ENCODE measurements around the gene TTLL1.
"Not testable (repeated sequence)": the region's sequence is repeated elsewhere in the genome, so short reads cannot be mapped to it uniquely, and the experiment has no call there.

TTLL1 gene

GRCh38 chr22:43013355-43014315 lies 75.6 kb downstream of the TTLL1 start:
- DNase-seq (ENCODE audit: low read depth): no peak

GRCh38 chr22:43012390-43012789 lies 76.8 kb downstream of the TTLL1 start:
- no peak for DNase-seq (ENCODE audit: low read depth)

GRCh38 chr22:43011079-43011478 lies 78.1 kb downstream of the TTLL1 start:
- DNase-seq (ENCODE audit: low read depth): no peak

GRCh38 chr22:43009444-43009843 lies 79.7 kb downstream of the TTLL1 start:
- DNase-seq (ENCODE audit: low read depth): no peak

GRCh38 chr22:43008921-43009320 lies 80.3 kb downstream of the TTLL1 start:
- DNase-seq (ENCODE audit: low read depth): no peak

- no peak for DNase-seq (ENCODE audit: low read depth)
Observed at GRCh38 chr22:43008509-43008908, 80.7 kb downstream of the TTLL1 start.

GRCh38 chr22:43007519-43008102 lies 81.6 kb downstream of the TTLL1 start:
- no peak for DNase-seq (ENCODE audit: low read depth)

GRCh38 chr22:43006753-43007152 lies 82.4 kb downstream of the TTLL1 start:
- DNase-seq (ENCODE audit: low read depth): no peak

GRCh38 chr22:43006016-43006505 lies 83.1 kb downstream of the TTLL1 start:
- DNase-seq (ENCODE audit: low read depth): no peak

GRCh38 chr22:43005106-43005505 lies 84.1 kb downstream of the TTLL1 start:
- no peak for DNase-seq (ENCODE audit: low read depth)

GRCh38 chr22:43004362-43005035 lies 84.7 kb downstream of the TTLL1 start:
- no peak for DNase-seq (ENCODE audit: low read depth)

GRCh38 chr22:43002202-43002586 lies 87.0 kb downstream of the TTLL1 start:
- peak; percentile 74 for DNase-seq (ENCODE audit: low read depth)

- no peak for DNase-seq (ENCODE audit: low read depth)
Observed at GRCh38 chr22:43001271-43002201, 87.7 kb downstream of the TTLL1 start.

GRCh38 chr22:43000441-43001175 lies 88.6 kb downstream of the TTLL1 start:
- no peak for DNase-seq (ENCODE audit: low read depth)

GRCh38 chr22:42997582-42998090 lies 91.6 kb downstream of the TTLL1 start:
- no peak for DNase-seq (ENCODE audit: low read depth)

GRCh38 chr22:42996646-42997365 lies 92.4 kb downstream of the TTLL1 start:
- no peak for DNase-seq (ENCODE audit: low read depth)

- DNase-seq (ENCODE audit: low read depth): not testable (repeated sequence)
Observed at GRCh38 chr22:42995654-42996053, 93.5 kb downstream of the TTLL1 start.

GRCh38 chr22:42994917-42995562 lies 94.2 kb downstream of the TTLL1 start:
- DNase-seq (ENCODE audit: low read depth): no peak

- no peak for DNase-seq (ENCODE audit: low read depth)
Observed at GRCh38 chr22:42994276-42994916, 94.8 kb downstream of the TTLL1 start.
